HG03039 (cell line): Measurements from ENCODE around the gene MSTN.
"Not testable (repeated sequence)": the region's sequence is repeated elsewhere in the genome, so short reads cannot be mapped to it uniquely, and the experiment has no call there.

Source experiments
- ATAC-seq: cut with Tn5 transposase; IDR thresholded peaks from one replicate; pipeline ENCODE4 v1.9.1; 2021; ENCODE audit warnings: mild to moderate bottlenecking, moderate library complexity; ENCODE audit not compliant: unreplicated experiment

The MSTN gene

GRCh38 chr2:190065839-190066238, 3.3 kb upstream of the MSTN start:
- no peak for ATAC-seq

- ATAC-seq, result no peak
These were observed 1.1 kb upstream of the MSTN start for GRCh38 chr2:190063624-190064023.

- ATAC-seq, result no peak
These were observed 476 bp downstream of the MSTN start for GRCh38 chr2:190062053-190062452.

GRCh38 chr2:190060626-190061025, 1.9 kb downstream of the MSTN start:
- no peak for ATAC-seq

- no peak for ATAC-seq
These were observed 2.5 kb downstream of the MSTN start for GRCh38 chr2:190060019-190060418.

GRCh38 chr2:190053426-190053825, 9.1 kb downstream of the MSTN start:
- no peak for ATAC-seq

GRCh38 chr2:190052307-190052706, 10.2 kb downstream of the MSTN start:
- ATAC-seq, result no peak

GRCh38 chr2:190051223-190051622, 11.3 kb downstream of the MSTN start:
- ATAC-seq, result no peak

GRCh38 chr2:190050001-190050400, 12.5 kb downstream of the MSTN start:
- no peak for ATAC-seq

- ATAC-seq, result no peak
These were observed 17.7 kb downstream of the MSTN start for GRCh38 chr2:190044866-190045265.

- ATAC-seq, result no peak
These were observed 19.1 kb downstream of the MSTN start for GRCh38 chr2:190043441-190043840.

GRCh38 chr2:190036071-190036470, 26.5 kb downstream of the MSTN start:
- no peak for ATAC-seq

GRCh38 chr2:190034417-190034816, 28.1 kb downstream of the MSTN start:
- ATAC-seq, result not testable (repeated sequence)

- ATAC-seq, result no peak
These were observed 30.4 kb downstream of the MSTN start for GRCh38 chr2:190031969-190032618.

GRCh38 chr2:190023860-190024259, 38.7 kb downstream of the MSTN start:
- ATAC-seq, result no peak

GRCh38 chr2:190020720-190021119, 41.8 kb downstream of the MSTN start:
- no peak for ATAC-seq

GRCh38 chr2:190017837-190018236, 44.7 kb downstream of the MSTN start:
- no peak for ATAC-seq

GRCh38 chr2:190015969-190016368, 46.6 kb downstream of the MSTN start:
- ATAC-seq, result not testable (repeated sequence)
